Measurements from ENCODE around the gene LCN2.

The LCN2 gene

GRCh38 chr9:128136816-128137793, 12.1 kb upstream of the LCN2 start:
- Histone ChIP-seq H3K4me1 (ENCODE audit: control insufficient read depth, insufficient read depth, low read length) (no peaks in the 10 kb centered on the region), H3K4me3 (ENCODE audit: low read depth, low read length) (no peak overlapping the region), H3K36me3 (ENCODE audit: control insufficient read depth, insufficient read depth, low read length) (no peaks in the 10 kb centered on the region), H3K27me3 (ENCODE audit: control insufficient read depth, insufficient read depth, low read length) (no peaks in the 10 kb centered on the region), H3K9me3 (ENCODE audit: control insufficient read depth, insufficient read depth, low read length) (no peaks in the 10 kb centered on the region), H3K9ac (ENCODE audit: low read depth, low read length) (no peak overlapping the region)

- no peaks in the 10 kb centered on the region for H3K4me1 ChIP-seq (ENCODE audit: control insufficient read depth, insufficient read depth, low read length)
- H3K4me3 ChIP-seq (ENCODE audit: low read depth, low read length) = no peak overlapping the region
- H3K36me3 ChIP-seq (ENCODE audit: control insufficient read depth, insufficient read depth, low read length) = no peaks in the 10 kb centered on the region
- no peaks in the 10 kb centered on the region for H3K9me3 ChIP-seq (ENCODE audit: control insufficient read depth, insufficient read depth, low read length)
- no peak overlapping the region for H3K9ac ChIP-seq (ENCODE audit: low read depth, low read length)
- no peaks in the 10 kb centered on the region for H3K27me3 ChIP-seq (ENCODE audit: control insufficient read depth, insufficient read depth, low read length)
Measured at GRCh38 chr9:128138001-128138400, 11.3 kb upstream of the LCN2 start.

- no peaks in the 10 kb centered on the region for H3K9me3 ChIP-seq (ENCODE audit: control insufficient read depth, insufficient read depth, low read length)
- no peaks in the 10 kb centered on the region for H3K4me1 ChIP-seq (ENCODE audit: control insufficient read depth, insufficient read depth, low read length)
- H3K27me3 ChIP-seq (ENCODE audit: control insufficient read depth, insufficient read depth, low read length) = no peaks in the 10 kb centered on the region
Measured at GRCh38 chr9:128139621-128140020, 9.6 kb upstream of the LCN2 start.

GRCh38 chr9:128141604-128142003, 7.6 kb upstream of the LCN2 start:
- H3K9me3 ChIP-seq (ENCODE audit: control insufficient read depth, insufficient read depth, low read length) = no peaks in the 10 kb centered on the region
- no peaks in the 10 kb centered on the region for H3K27me3 ChIP-seq (ENCODE audit: control insufficient read depth, insufficient read depth, low read length)
- no peaks in the 10 kb centered on the region for H3K36me3 ChIP-seq (ENCODE audit: control insufficient read depth, insufficient read depth, low read length)
- H3K4me3 ChIP-seq (ENCODE audit: low read depth, low read length) = no peak overlapping the region
- H3K4me1 ChIP-seq (ENCODE audit: control insufficient read depth, insufficient read depth, low read length) = no peaks in the 10 kb centered on the region
- H3K9ac ChIP-seq (ENCODE audit: low read depth, low read length) = no peak overlapping the region

More at GRCh38 chr9:128139621-128140020, 9.6 kb upstream of the LCN2 start:
- no peak overlapping the region for H3K4me3 ChIP-seq (ENCODE audit: low read depth, low read length)
- H3K36me3 ChIP-seq (ENCODE audit: control insufficient read depth, insufficient read depth, low read length) = no peaks in the 10 kb centered on the region
- H3K9ac ChIP-seq (ENCODE audit: low read depth, low read length) = no peak overlapping the region

GRCh38 chr9:128142061-128142460, 7.2 kb upstream of the LCN2 start:
- no peaks in the 10 kb centered on the region for H3K36me3 ChIP-seq (ENCODE audit: control insufficient read depth, insufficient read depth, low read length)
- no peaks in the 10 kb centered on the region for H3K27me3 ChIP-seq (ENCODE audit: control insufficient read depth, insufficient read depth, low read length)
- no peaks in the 10 kb centered on the region for H3K9me3 ChIP-seq (ENCODE audit: control insufficient read depth, insufficient read depth, low read length)
- no peak overlapping the region for H3K4me3 ChIP-seq (ENCODE audit: low read depth, low read length)
- no peaks in the 10 kb centered on the region for H3K4me1 ChIP-seq (ENCODE audit: control insufficient read depth, insufficient read depth, low read length)
- H3K9ac ChIP-seq (ENCODE audit: low read depth, low read length) = no peak overlapping the region

GRCh38 chr9:128142596-128142995, 6.7 kb upstream of the LCN2 start:
- H3K9ac ChIP-seq (ENCODE audit: low read depth, low read length) = no peak overlapping the region
- no peak overlapping the region for H3K4me3 ChIP-seq (ENCODE audit: low read depth, low read length)
- no peaks in the 10 kb centered on the region for H3K9me3 ChIP-seq (ENCODE audit: control insufficient read depth, insufficient read depth, low read length)
- no peaks in the 10 kb centered on the region for H3K36me3 ChIP-seq (ENCODE audit: control insufficient read depth, insufficient read depth, low read length)
- no peaks in the 10 kb centered on the region for H3K27me3 ChIP-seq (ENCODE audit: control insufficient read depth, insufficient read depth, low read length)
- H3K4me1 ChIP-seq (ENCODE audit: control insufficient read depth, insufficient read depth, low read length) = no peaks in the 10 kb centered on the region

- no peak overlapping the region for H3K4me3 ChIP-seq (ENCODE audit: low read depth, low read length)
- no peaks in the 10 kb centered on the region for H3K36me3 ChIP-seq (ENCODE audit: control insufficient read depth, insufficient read depth, low read length)
- no peaks in the 10 kb centered on the region for H3K9me3 ChIP-seq (ENCODE audit: control insufficient read depth, insufficient read depth, low read length)
- H3K9ac ChIP-seq (ENCODE audit: low read depth, low read length) = no peak overlapping the region
- no peaks in the 10 kb centered on the region for H3K27me3 ChIP-seq (ENCODE audit: control insufficient read depth, insufficient read depth, low read length)
- H3K4me1 ChIP-seq (ENCODE audit: control insufficient read depth, insufficient read depth, low read length) = no peaks in the 10 kb centered on the region
Measured at GRCh38 chr9:128143525-128144238, 5.6 kb upstream of the LCN2 start.

- Histone ChIP-seq H3K4me1 (ENCODE audit: control insufficient read depth, insufficient read depth, low read length) (no peaks in the 10 kb centered on the region), H3K9ac (ENCODE audit: low read depth, low read length) (no peak overlapping the region), H3K9me3 (ENCODE audit: control insufficient read depth, insufficient read depth, low read length) (no peaks in the 10 kb centered on the region), H3K36me3 (ENCODE audit: control insufficient read depth, insufficient read depth, low read length) (no peaks in the 10 kb centered on the region), H3K4me3 (ENCODE audit: low read depth, low read length) (no peak overlapping the region), H3K27me3 (ENCODE audit: control insufficient read depth, insufficient read depth, low read length) (no peaks in the 10 kb centered on the region)
Measured at GRCh38 chr9:128144239-128145181, 4.7 kb upstream of the LCN2 start.

- no peaks in the 10 kb centered on the region for H3K9me3 ChIP-seq (ENCODE audit: control insufficient read depth, insufficient read depth, low read length)
- no peaks in the 10 kb centered on the region for H3K27me3 ChIP-seq (ENCODE audit: control insufficient read depth, insufficient read depth, low read length)
- no peak overlapping the region for H3K4me3 ChIP-seq (ENCODE audit: low read depth, low read length)
- no peaks in the 10 kb centered on the region for H3K36me3 ChIP-seq (ENCODE audit: control insufficient read depth, insufficient read depth, low read length)
- H3K4me1 ChIP-seq (ENCODE audit: control insufficient read depth, insufficient read depth, low read length) = no peaks in the 10 kb centered on the region
- no peak overlapping the region for H3K9ac ChIP-seq (ENCODE audit: low read depth, low read length)
Measured at GRCh38 chr9:128145536-128145935, 3.7 kb upstream of the LCN2 start.

GRCh38 chr9:128145951-128146351, 3.3 kb upstream of the LCN2 start:
- Histone ChIP-seq H3K4me1 (ENCODE audit: control insufficient read depth, insufficient read depth, low read length) (peaks cover 1% of the 10 kb centered on the region), H3K27me3 (ENCODE audit: control insufficient read depth, insufficient read depth, low read length) (no peaks in the 10 kb centered on the region), H3K36me3 (ENCODE audit: control insufficient read depth, insufficient read depth, low read length) (no peaks in the 10 kb centered on the region), H3K4me3 (ENCODE audit: low read depth, low read length) (no peak overlapping the region), H3K9ac (ENCODE audit: low read depth, low read length) (no peak overlapping the region), H3K9me3 (ENCODE audit: control insufficient read depth, insufficient read depth, low read length) (no peaks in the 10 kb centered on the region)

GRCh38 chr9:128146591-128147120, 2.6 kb upstream of the LCN2 start:
- Histone ChIP-seq H3K9me3 (ENCODE audit: control insufficient read depth, insufficient read depth, low read length) (no peaks in the 10 kb centered on the region), H3K4me1 (ENCODE audit: control insufficient read depth, insufficient read depth, low read length) (peaks cover 2% of the 10 kb centered on the region), H3K9ac (ENCODE audit: low read depth, low read length) (no peak overlapping the region), H3K27me3 (ENCODE audit: control insufficient read depth, insufficient read depth, low read length) (no peaks in the 10 kb centered on the region), H3K36me3 (ENCODE audit: control insufficient read depth, insufficient read depth, low read length) (no peaks in the 10 kb centered on the region), H3K4me3 (ENCODE audit: low read depth, low read length) (no peak overlapping the region)
